Fibroblast of pulmonary artery (primary cell): ENCODE measurements around the gene NFILZ.

Experiments used
- DNase-seq: peaks from one replicate; pipeline ENCODE4 v3.0.0-alpha.2; 2010; ENCODE audit warnings: low read depth
- H3K4me3 ChIP-seq: replicated peaks from 2 replicates; pipeline ENCODE4 v1.5.1; 2011; ENCODE audit warnings: low read depth, mild to moderate bottlenecking, control low read depth, low read length, moderate library complexity
- CTCF ChIP-seq: IDR thresholded peaks from 2 replicates; pipeline ENCODE4 v1.5.1; 2011; ENCODE audit warnings: mild to moderate bottlenecking, control low read depth, low read length, inconsistent platforms; ENCODE audit errors: missing control alignments

NFILZ gene

GRCh38 chr19:8629996-8630683, at the start of gene NFILZ:
Gene NFILZ (plus strand): TSS chr19:8630633. CDS start chr19:8676766, 46,133 bp downstream.
- TF ChIP-seq CTCF, result no peak
- no peak within 1 kb of the TSS for H3K4me3 ChIP-seq
- DNase-seq, result no peak

GRCh38 chr19:8580710-8581281, 49.6 kb upstream of the NFILZ start:
- no peak overlapping the region for H3K4me3 ChIP-seq
- peak; percentile 87 for TF ChIP-seq CTCF
- DNase-seq, result peak; percentile 77

- DNase-seq, result no peak
- no peak overlapping the region for H3K4me3 ChIP-seq
- TF ChIP-seq CTCF, result no peak
These were observed 45.2 kb upstream of the NFILZ start for GRCh38 chr19:8584965-8585893.

- no peak overlapping the region for H3K4me3 ChIP-seq
- TF ChIP-seq CTCF, result peak; percentile 64
- peak; percentile 47 for DNase-seq
These were observed 44.3 kb upstream of the NFILZ start for GRCh38 chr19:8585894-8586750.

- no peak overlapping the region for H3K4me3 ChIP-seq
- DNase-seq, result no peak
- no peak for TF ChIP-seq CTCF
These were observed 41.2 kb upstream of the NFILZ start for GRCh38 chr19:8589177-8589714.
